Hematopoietic multipotent progenitor cell (in vitro differentiated cells): ENCODE results near the gene FGF4. TPM values are rescaled to one million over a fixed set of nuclear protein-coding genes. Genes with fewer than 3 reads are reported as not detected.

Experiments
- DNase-seq, 3 donors: peaks; one replicate each; pipeline ENCODE4 v3.0.0-alpha.2; 2011 to 2015; ENCODE audit warnings: low read depth in 2 of 3, low spot score in 2 of 3
- total RNA-seq: library from RNA; depleted of rRNA; stranded (reverse); fragments of >200 nt; gene quantifications from one replicate; pipeline ENCODE4 v1.2.3, GENCODE V29; 2012

The FGF4 gene
- total RNA-seq, 1 donor: not detected

DNA sequence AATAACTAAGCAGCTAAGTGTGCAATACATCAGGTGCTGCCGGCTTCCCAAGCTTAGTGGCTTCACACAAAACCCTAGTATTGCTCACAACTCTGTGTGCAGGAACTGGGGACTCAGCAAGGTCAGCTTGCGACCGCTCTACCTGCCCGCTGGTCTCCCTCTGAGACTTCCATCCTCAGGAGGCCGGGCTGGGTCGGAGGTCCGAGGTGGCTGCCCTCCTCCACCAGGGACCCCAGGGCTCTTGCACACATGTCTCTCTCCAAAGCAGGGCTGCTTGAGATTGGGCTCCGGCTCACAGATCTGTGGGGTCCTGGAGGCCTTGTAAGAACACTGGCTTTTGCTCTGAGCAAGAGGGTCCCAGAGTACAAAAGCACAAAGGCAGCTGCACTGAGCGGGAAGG is 45.9 kb downstream of the FGF4 start:
- no peak for DNase-seq

GRCh38 chr11:69727266-69727665 is 47.9 kb downstream of the FGF4 start:
- DNase-seq: no peak

GRCh38 chr11:69726481-69726880 is 48.7 kb downstream of the FGF4 start:
- DNase-seq: no peak

DNA sequence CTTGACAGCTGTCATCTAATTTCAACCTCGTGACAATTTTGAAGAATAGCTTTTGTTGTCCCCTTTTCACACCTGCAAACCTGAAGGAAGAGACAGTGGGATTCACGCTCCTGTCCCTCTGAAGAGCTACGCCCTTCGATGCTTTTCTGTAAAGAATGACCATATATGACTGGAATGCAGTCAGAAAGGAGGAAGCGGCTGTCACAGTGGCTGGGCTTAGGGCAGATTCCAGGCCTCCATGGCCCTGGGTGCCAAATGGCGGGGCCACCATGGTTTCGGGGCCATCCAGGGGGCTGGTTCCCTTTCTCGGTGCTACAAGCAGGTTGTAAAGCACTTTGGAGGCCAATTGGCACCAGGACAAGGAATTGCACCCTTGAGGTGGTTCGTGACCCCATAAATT is 49.1 kb downstream of the FGF4 start:
- no peak for DNase-seq

GRCh38 chr11:69721745-69722144 is 53.4 kb downstream of the FGF4 start:
- no peak for DNase-seq

GRCh38 chr11:69721106-69721505 is 54.0 kb downstream of the FGF4 start:
- DNase-seq: no peak

Other genes with a start within 250 kb of the FGF4 start
- 1.6 TPM for gene CCND1, start 134.2 kb downstream of the FGF4 start, total RNA-seq
- 23.2 TPM for gene LTO1, start 100.0 kb downstream of the FGF4 start, total RNA-seq
- gene FGF19, start 71.3 kb downstream of the FGF4 start, total RNA-seq: not detected
- gene FGF3, start 44.1 kb upstream of the FGF4 start, total RNA-seq: not detected